Cardiac septum (tissue), 1 donor: ENCODE results near the gene RAB11FIP5. TPM values are rescaled to one million over a fixed set of nuclear protein-coding genes. Genes with fewer than 3 reads are reported as not detected.
"Not testable (repeated sequence)": the region's sequence is repeated elsewhere in the genome, so short reads cannot be mapped to it uniquely, and the experiment has no call there.

Source experiments
- DNase-seq: peaks from one replicate; pipeline ENCODE4 v3.0.0-alpha.2; 2020; ENCODE audit warnings: low spot score
- intact Hi-C: fragments of 100-400 bp; cut with DNase I; formaldehyde crosslinking; loops from one replicate; pipeline ENCODE4 v1.14.0; 2022
- total RNA-seq: library from RNA; stranded (reverse); fragmentation: NEBNext Ultra II Directional; extraction: Animal tissue kit (Norgen Biotek cat#: 25700); gene quantifications from one replicate; pipeline ENCODE4 v1.2.1, GENCODE V29; 2021
- donor health status: DM: no; HTN: no; CAD: no.

Gene RAB11FIP5
- total RNA-seq, 1 donor from 2014 or later = 38.1 TPM

- intact Hi-C loops = no loop called here
These were observed 37.0 kb downstream of the RAB11FIP5 start for GRCh38 chr2:73075477-73076373.

GRCh38 chr2:73074110-73075069, 38.4 kb downstream of the RAB11FIP5 start:
- DNase-seq = no peak
- intact Hi-C loops = loop anchor here (5.0 kb wide), 1 partner anchor 182 kb away; no protein-coding TSS in a partner anchor

More at GRCh38 chr2:73075477-73076373, 37.0 kb downstream of the RAB11FIP5 start:
- DNase-seq = peak; percentile 83

GRCh38 chr2:73072416-73072815, 40.3 kb downstream of the RAB11FIP5 start:
- intact Hi-C loops = loop anchor here (5.0 kb wide), 1 partner anchor 180 kb away; no protein-coding TSS in a partner anchor
- DNase-seq = no peak

GRCh38 chr2:73072129-73072395, 40.7 kb downstream of the RAB11FIP5 start:
- intact Hi-C loops = loop anchor here (5.0 kb wide), 1 partner anchor 180 kb away; no protein-coding TSS in a partner anchor
- DNase-seq = no peak

DNA sequence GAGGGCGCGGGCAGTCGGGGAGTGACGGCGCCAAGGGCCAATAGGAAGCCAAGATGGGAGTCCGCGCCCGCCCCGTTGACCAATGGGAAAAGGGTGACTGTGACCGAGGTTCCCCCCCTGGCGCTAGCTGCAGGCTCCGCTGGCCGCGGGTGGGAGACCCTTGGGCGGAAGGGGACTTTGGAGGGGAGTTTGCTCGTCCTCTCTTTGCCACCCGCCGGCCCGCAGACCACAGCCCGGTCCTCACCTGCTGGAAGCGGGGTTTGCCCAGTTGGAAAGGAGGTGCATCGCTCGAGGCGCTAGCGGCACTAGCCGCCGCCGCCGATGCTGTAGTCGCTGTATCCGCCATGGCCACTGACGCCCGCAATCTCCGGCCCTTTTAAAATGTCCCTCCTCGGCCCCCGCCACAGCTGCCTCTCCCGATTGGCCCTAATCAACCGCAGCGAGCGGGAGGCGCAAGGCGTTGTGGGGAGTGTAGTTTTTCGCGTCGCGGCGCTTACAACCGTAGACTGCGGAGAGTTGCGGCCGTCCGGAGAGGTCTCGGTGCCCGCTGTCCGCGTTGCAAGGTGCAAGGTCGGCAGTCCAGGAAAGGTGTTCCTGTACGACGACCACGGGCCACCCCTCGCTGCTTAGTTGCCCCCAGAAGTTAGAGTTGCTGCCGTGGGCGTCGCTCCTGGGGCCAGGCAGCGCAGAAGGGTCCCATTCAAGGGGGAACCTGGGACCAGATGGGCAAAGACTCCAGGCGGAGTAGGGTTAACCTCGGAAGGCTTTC, 41.2 kb downstream of the RAB11FIP5 start, which contains the start of gene SFXN5:
Gene SFXN5, minus strand, starts transcription at position 353 of the 769 bp plus-strand sequence. Its CDS starts 7 bp downstream, at position 346.
- intact Hi-C loops = loop anchor here (2.0 to 5.0 kb wide), 3 partner anchors 39 to 179 kb away; no protein-coding TSS in a partner anchor
- DNase-seq = peak; percentile 100

DNA sequence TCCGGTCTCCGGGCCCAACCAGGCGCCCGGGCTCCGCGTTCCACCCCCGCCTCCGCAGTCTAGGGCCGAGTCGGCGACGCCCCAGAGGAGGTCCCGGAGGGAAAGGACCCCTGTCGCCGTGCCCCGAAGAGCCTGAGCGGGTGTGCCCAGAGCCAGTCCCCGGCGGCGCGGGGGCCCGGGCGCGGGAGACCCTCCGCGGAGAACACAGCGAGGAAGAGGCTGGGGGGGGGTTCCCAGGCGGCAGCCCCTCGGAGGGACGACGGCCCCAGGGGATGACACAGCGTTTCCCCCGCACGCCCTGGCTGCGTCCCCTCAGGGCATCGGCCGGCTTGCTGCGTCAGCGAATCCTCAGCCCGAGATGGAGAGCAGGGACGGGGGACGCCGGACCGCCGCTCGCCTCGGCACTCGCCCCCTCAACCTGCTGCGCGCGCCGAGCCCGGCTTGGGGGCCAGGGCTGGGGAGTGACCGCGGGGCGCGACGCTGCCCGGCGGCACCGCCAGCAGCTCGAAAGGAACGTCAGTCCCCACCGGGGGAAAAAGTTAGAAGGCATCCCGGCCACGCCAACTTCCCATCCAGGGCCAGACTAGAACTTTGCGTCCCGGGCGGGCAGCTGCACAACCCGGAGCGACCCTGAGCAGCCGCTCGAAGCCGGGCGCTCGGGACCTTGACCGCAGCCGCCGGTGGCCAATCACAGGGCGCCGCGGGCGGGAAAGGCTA, 41.9 kb downstream of the RAB11FIP5 start:
- intact Hi-C loops = loop anchor here (2.0 to 5.0 kb wide), 3 partner anchors 40 to 178 kb away; no protein-coding TSS in a partner anchor
- DNase-seq = no peak

- DNase-seq = no peak
- intact Hi-C loops = loop anchor here (2.0 to 5.0 kb wide), 3 partner anchors 41 to 178 kb away; no protein-coding TSS in a partner anchor
These were observed 42.7 kb downstream of the RAB11FIP5 start for GRCh38 chr2:73069855-73070642.

- intact Hi-C loops = no loop called here
These were observed 43.5 kb downstream of the RAB11FIP5 start for GRCh38 chr2:73069041-73069854.

DNA sequence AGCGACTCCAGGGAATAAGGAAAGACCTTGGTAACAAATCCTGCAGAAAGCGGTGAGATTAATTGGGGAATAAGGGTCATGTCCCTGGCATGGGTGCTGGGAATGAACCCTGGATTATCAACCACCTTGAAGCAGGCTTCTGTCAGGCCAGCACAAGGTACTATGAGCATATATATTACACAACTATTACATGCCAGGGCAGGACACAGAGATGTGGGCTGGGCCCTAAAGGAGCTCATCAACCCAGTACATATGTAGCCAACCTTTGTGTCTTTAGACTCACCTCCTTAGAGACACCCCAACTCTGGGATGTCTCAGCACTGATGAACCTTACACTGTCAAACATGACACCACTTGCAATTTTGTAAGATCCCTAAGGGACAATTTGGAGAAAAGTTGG, 44.6 kb downstream of the RAB11FIP5 start:
- DNase-seq = no peak
- intact Hi-C loops = no loop called here

More at GRCh38 chr2:73069041-73069854, 43.5 kb downstream of the RAB11FIP5 start:
- DNase-seq = no peak

GRCh38 chr2:73067043-73067442, 45.7 kb downstream of the RAB11FIP5 start:
- DNase-seq = no peak
- intact Hi-C loops = no loop called here

DNA sequence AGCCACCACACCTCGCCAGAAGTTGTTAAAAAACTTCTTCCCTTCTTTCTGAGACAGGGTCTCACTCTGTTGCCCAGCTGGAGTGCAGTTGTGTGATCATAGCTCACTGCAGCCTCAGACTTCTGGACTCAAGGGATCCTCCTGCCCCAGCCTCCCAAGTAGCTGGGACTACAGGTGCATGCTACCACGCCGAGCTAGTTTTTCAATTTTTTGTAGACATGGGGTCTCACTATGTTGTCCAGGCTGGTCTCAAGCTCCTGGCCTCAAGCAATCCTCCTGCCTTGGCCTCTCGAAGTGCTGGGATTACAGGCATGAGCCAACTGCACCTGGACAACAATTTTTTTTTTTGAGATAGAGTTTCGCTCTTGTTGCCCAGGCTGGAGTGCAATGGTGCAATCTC, 47.7 kb downstream of the RAB11FIP5 start:
- intact Hi-C loops, DNase-seq: not testable (repeated sequence)

DNA sequence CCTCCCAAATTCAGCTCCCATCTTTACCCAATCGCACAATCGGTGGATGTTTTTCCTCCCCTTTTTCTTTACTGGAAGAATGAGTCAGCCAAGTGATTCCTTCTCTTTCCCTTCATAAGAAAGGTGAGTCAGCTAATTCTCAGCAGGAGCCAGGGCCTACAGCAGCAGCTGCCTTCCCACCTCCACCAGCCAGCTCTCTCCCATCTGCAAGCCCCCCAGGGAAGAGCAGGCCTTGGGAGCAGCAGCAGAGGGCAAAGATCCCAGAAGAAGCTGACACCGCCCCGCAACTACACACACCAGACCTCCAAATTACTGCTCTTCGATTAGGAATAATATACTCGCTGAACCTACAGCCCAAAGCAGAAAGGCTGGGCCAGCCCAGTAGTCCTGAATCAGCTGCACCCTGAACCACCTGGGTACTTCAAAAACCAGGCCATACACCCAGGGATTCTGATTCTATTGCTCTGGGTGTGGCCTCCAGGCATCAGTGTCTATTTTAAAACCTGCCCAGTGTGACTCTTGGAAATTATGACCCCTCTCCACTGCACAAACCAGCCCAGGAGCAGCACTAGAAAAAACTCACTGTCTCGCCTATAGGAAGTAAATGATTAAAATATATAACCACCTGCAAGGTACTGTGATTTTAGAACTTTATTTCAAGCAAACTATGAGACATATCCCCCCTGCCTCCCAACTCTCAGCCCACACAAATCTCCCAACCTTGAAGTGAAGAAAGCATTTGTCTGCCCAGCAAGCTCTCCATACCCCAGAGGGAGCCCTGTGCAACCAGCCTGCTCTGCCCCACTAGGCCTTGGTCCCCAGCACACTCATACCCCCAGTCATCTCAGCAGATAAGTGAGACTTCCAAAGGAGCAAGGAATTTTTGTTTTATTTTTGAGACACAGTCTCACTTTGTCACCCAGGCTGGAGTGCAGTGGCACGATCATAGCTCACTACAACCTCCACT, 48.6 kb downstream of the RAB11FIP5 start:
- DNase-seq = no peak
- intact Hi-C loops = no loop called here

DNA sequence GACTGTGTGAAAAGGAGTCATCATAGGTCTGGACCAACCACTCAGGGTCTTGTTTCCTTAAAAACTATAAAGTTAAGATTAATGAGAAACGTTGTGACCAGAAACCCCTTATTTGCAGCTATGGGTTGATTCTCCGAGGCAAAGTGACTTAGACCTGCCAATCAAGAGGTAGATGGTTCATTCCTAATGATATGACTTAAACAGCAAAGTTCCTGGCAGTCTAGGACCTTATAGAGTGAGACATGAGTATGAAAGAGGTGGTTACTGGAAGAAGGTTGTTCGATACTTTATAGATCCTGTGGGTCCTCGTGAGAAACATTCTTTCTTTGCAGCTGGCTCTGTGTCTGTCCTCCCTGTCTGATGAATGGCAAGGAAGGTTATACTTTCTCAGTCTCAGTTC, 49.3 kb downstream of the RAB11FIP5 start:
- intact Hi-C loops = no loop called here
- no peak for DNase-seq

- intact Hi-C loops = no loop called here
- DNase-seq = no peak
These were observed 53.6 kb downstream of the RAB11FIP5 start for GRCh38 chr2:73059106-73059505.

DNA sequence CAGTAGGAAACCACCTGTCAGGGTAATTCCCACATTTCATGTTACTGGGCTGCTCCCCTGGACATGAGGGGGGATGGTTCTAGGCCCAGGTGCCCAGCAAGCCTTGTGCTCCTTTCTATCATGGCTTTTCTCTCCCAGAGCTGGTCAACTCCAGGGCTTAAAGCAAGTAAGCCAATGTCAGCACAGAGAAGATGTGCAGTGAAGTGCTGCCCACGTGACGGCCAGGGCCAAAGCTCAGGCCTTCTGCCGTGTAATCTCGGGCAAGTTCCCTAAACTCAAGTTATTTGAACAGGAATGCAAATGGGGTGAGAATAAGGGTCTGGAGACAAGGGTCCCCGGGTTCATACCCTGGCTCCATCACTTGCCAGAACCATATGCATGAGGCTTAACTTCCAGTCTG, 57.8 kb downstream of the RAB11FIP5 start:
- intact Hi-C loops = no loop called here
- no peak for DNase-seq
